K562 (cell line): ENCODE results near the gene TCHH. TPM values are rescaled to one million over a fixed set of nuclear protein-coding genes. Genes with fewer than 3 reads are reported as not detected.

ENCODE experiments used
- ATAC-seq: fragments of 200-7000 bp; cut with Tn5 transposase; 3 replicates; pipeline ENCODE4 v1.9.1; 2020; ENCODE audit warnings: moderate library complexity
- BruUV-seq: library from RNA; stranded (reverse); fragments of 400-500 nt; replicated peaks from 2 replicates; lab custom pipeline; 2021; lab: Mats Ljungman, UMichigan
- CTCF ChIA-PET: fragments of 300-600 bp; formaldehyde crosslinking; extraction: SDS; loops from one replicate; lab custom pipeline; 2021; ENCODE audit warnings: low intra/inter-chr PET ratio; lab: Yijun Ruan, JAX
- POLR2A ChIA-PET: fragments of 300-600, 350-650 bp; sonication (Branson Sonifier 250); formaldehyde crosslinking; extraction: SDS; loops from one replicate; lab custom pipeline; 2021; ENCODE audit warnings: antibody characterized with exemption, inconsistent platforms; lab: Yijun Ruan, JAX
- DNase-seq, 4 experiments: peaks; one replicate each; pipeline versions ENCODE4 v3.0.0 to v3.0.0-alpha.2; 2011 to 2018; ENCODE audit warnings: low spot score in 3 of 4, mixed read lengths in 3 of 4; ENCODE audit errors: extremely low read depth in 1 of 4
- FAIRE-seq: peaks from 2 replicates; lab custom pipeline; 2011; peaks lifted over from hg19 to GRCh38; lab: Jason Lieb, UNC
- H2AFZ ChIP-seq: 2 replicates; pipeline ENCODE4 v1.6.0; 2011; ENCODE audit warnings: low read depth, low read length, control low read depth, inconsistent platforms
- H3K27ac ChIP-seq: fragments of 200-600 bp; 3 replicates; pipeline ENCODE4 v1.8.0; 2011; ENCODE audit warnings: low read depth, mild to moderate bottlenecking, control low read depth, inconsistent platforms, low read length, moderate library complexity, mixed read lengths; ENCODE audit errors: extremely low read depth
- H3K27me3 ChIP-seq, 2 experiments: fragments of 300-600 bp in 1 of 2; 2 replicates in 1 of 2; 3 replicates in 1 of 2; pipeline versions ENCODE4 v1.6.0 to v1.8.0; 2011; ENCODE audit warnings: inconsistent platforms in 2 of 2, low read length in 2 of 2, mild to moderate bottlenecking in 1 of 2, mixed read lengths in 1 of 2, moderate library complexity in 1 of 2; ENCODE audit not compliant: control insufficient read depth in 2 of 2, insufficient read depth in 2 of 2
- H3K36me3 ChIP-seq: fragments of 300-600 bp; 3 replicates; pipeline ENCODE4 v1.8.0; 2011; ENCODE audit warnings: mild to moderate bottlenecking, low read length, inconsistent platforms; ENCODE audit not compliant: control insufficient read depth, insufficient read depth
- H3K4me1 ChIP-seq, 2 experiments: fragments of 200-600 bp in 1 of 2; replicated peaks in 1 of 2; 2 replicates in 1 of 2; 3 replicates in 1 of 2; pipeline versions ENCODE4 v1.5.1 to v1.8.0; 2011; ENCODE audit warnings: inconsistent platforms in 2 of 2, low read length in 2 of 2, mild to moderate bottlenecking in 1 of 2, mixed read lengths in 1 of 2, moderate library complexity in 1 of 2; ENCODE audit not compliant: control insufficient read depth in 2 of 2, insufficient read depth in 2 of 2
- H3K4me2 ChIP-seq: 2 replicates; pipeline ENCODE4 v1.6.1; 2011; ENCODE audit warnings: low read length, control low read depth, inconsistent platforms, mixed read lengths; ENCODE audit not compliant: insufficient read depth
- H3K4me3 ChIP-seq: fragments of 200-600 bp; sonication (generic), shearing (Covaris generic); 2 replicates; pipeline ENCODE4 v1.5.1; 2016; ENCODE audit warnings: control low read depth, inconsistent platforms
- H3K79me2 ChIP-seq: fragments of 200-600 bp; 3 replicates; pipeline ENCODE4 v1.8.0; 2011; ENCODE audit warnings: low read length, inconsistent platforms; ENCODE audit not compliant: control insufficient read depth, insufficient read depth
- H3K9ac ChIP-seq, 2 experiments: 2 replicates each; pipeline versions ENCODE4 v1.6.0 to v1.6.1; 2011; ENCODE audit warnings: low read depth in 2 of 2, low read length in 2 of 2, control low read depth in 1 of 2, inconsistent platforms in 1 of 2, mild to moderate bottlenecking in 1 of 2, mixed read lengths in 1 of 2; ENCODE audit not compliant: insufficient read depth in 1 of 2
- H3K9me1 ChIP-seq: one replicate; pipeline ENCODE4 v1.6.0; 2011; ENCODE audit warnings: inconsistent platforms, mild to moderate bottlenecking, low read length, moderate library complexity; ENCODE audit not compliant: control insufficient read depth, insufficient read depth
- H3K9me3 ChIP-seq: replicated peaks from 2 replicates; pipeline ENCODE4 v1.5.1; 2011; ENCODE audit warnings: low read depth, low read length, inconsistent platforms; ENCODE audit not compliant: control insufficient read depth, insufficient read depth
- H4K20me1 ChIP-seq: replicated peaks from 2 replicates; pipeline ENCODE4 v1.6.1; 2011; ENCODE audit warnings: low read length, inconsistent platforms, mixed read lengths; ENCODE audit not compliant: control insufficient read depth, insufficient read depth
- ETV6 ChIP-seq, 3 experiments: fragments of 150-350 bp in 1 of 3; sonication (generic) in 1 of 3; formaldehyde crosslinking in 1 of 3; IDR thresholded peaks; 2 replicates each; pipeline versions ENCODE4 v1.6.1 to v1.8.0; 2014 to 2022; ENCODE audit warnings: borderline replicate concordance in 2 of 3, low read depth in 2 of 3, antibody characterized with exemption in 1 of 3, low read length in 1 of 3, mild to moderate bottlenecking in 1 of 3, missing genetic modification reagents in 1 of 3
- GTF2F1 ChIP-seq: IDR thresholded peaks from 2 replicates; pipeline ENCODE4 v1.6.1; 2011; ENCODE audit warnings: low read depth, low read length, improper control_type of control experiment
- MAZ ChIP-seq, 2 experiments: fragments of 450-650 bp in 1 of 2; sonication (generic) in 1 of 2; formaldehyde crosslinking; IDR thresholded peaks in 1 of 2; conservative IDR thresholded peaks in 1 of 2; 2 replicates each; pipeline versions ENCODE4 v1.4.0 to v1.5.0; 2020; ENCODE audit warnings: mild to moderate bottlenecking in 1 of 2, missing genetic modification reagents in 1 of 2
- MCM3 ChIP-seq: fragments of 450-650 bp; IDR thresholded peaks from 2 replicates; pipeline ENCODE4 v1.6.1; 2016
- MEF2A ChIP-seq: IDR thresholded peaks from 2 replicates; pipeline ENCODE4 v1.6.1; 2011; ENCODE audit warnings: low read depth, mild to moderate bottlenecking, low read length, moderate library complexity; ENCODE audit not compliant: control insufficient read depth
- NKRF ChIP-seq: fragments of 450-650 bp; IDR thresholded peaks from 2 replicates; pipeline ENCODE4 v1.6.1; 2016; ENCODE audit warnings: borderline replicate concordance
- PML ChIP-seq: IDR thresholded peaks from 2 replicates; pipeline ENCODE4 v1.6.1; 2012; ENCODE audit warnings: low read length, inconsistent platforms
- SMARCA4 ChIP-seq: fragments of 450-650 bp; IDR thresholded peaks from 2 replicates; pipeline ENCODE4 v1.6.1; 2016
- THRA ChIP-seq: fragments of 450-650 bp; IDR thresholded peaks from 2 replicates; pipeline ENCODE4 v1.6.1; 2017; ENCODE audit warnings: mild to moderate bottlenecking, moderate library complexity
- ZBTB5 ChIP-seq: fragments of 450-650 bp; IDR thresholded peaks from 2 replicates; pipeline ENCODE4 v1.6.1; 2017; ENCODE audit warnings: antibody characterized with exemption
- ZNF212 ChIP-seq: fragments of 450-650 bp; formaldehyde crosslinking; IDR thresholded peaks from 2 replicates; pipeline ENCODE4 v1.4.0; 2020; ENCODE audit warnings: mild to moderate bottlenecking
- ZNF3 ChIP-seq: fragments of 250-450 bp; sonication (Bioruptor Pico); IDR thresholded peaks from 2 replicates; pipeline ENCODE4 v1.5.0; 2021; ENCODE audit warnings: mild to moderate bottlenecking, moderate library complexity
- WGBS: fragments of 100-300 bp; shearing (Covaris generic); methylation state at CpG from one replicate; pipeline ENCODE4 v1.1.6; 2016; ENCODE audit warnings: low coverage, mixed read lengths; ENCODE audit not compliant: insufficient coverage; ENCODE audit errors: missing lambda C conversion rate; 5-methylcytosine and 5-hydroxymethylcytosine counted together
- in situ Hi-C: fragments of 300-500 bp; cut with MboI; formaldehyde crosslinking; loops from 4 replicates; pipeline ENCODE4 v1.15.0; 2018; ENCODE audit warnings: inconsistent platforms, mixed read lengths
- intact Hi-C: fragments of 100-400 bp; cut with micrococcal nuclease; formaldehyde crosslinking; loops from 2 replicates; pipeline ENCODE4 v1.14.2; 2022
- polyA plus RNA-seq, 8 experiments: library from polyadenylated mRNA; depleted of rRNA in 4 of 8; stranded (reverse) in 5 of 8; unstranded in 3 of 8; fragments of >200 nt; fragmentation: Nextera tagmentation in 2 of 8; fragmentation: Illumina TruSeq in 1 of 8; extraction: Ambion mirVana in 2 of 8; extraction: Trizol in 1 of 8; gene quantifications; 2 replicates each; pipeline versions ENCODE4 v1.2.1 to v1.2.3, GENCODE V29; 2011 to 2014; ENCODE audit warnings: inconsistent platforms in 1 of 8, missing spikeins in 1 of 8
- total RNA-seq, 7 experiments: library from RNA; depleted of rRNA in 6 of 7; stranded (reverse); fragments of >200 nt in 6 of 7; fragmentation: Illumina TruSeq in 2 of 7; extraction: Trizol in 2 of 7; gene quantifications; 2 replicates each; pipeline versions ENCODE4 v1.2.1 to v1.2.3, GENCODE V29; 2011 to 2021; ENCODE audit warnings: low replicate concordance in 1 of 7

TCHH gene
- total and polyA plus RNA-seq, 9 of the 15 experiments (the other 6 are each of a cell fraction or from before 2014, with no cell fraction given), result not detected

- TF ChIP-seq THRA (no peak), ETV6 (IDR thresholded peaks at IDR 0.05; ENCODE audit: borderline replicate concordance in 1 of 2, low read depth in 2 of 2, low read length in 1 of 2) (no peak), ETV6 (CRISPR knock-in tag; IDR thresholded peaks at IDR 0.05; ENCODE audit: borderline replicate concordance) (no peak), ZNF3 (CRISPR knock-in tag) (no peak), SMARCA4 (no peak), NKRF (no peak), ZNF212 (CRISPR knock-in tag) (no peak), GTF2F1 (no peak), ZBTB5 (no peak), MAZ (CRISPR knock-in tag; conservative IDR thresholded peaks at IDR 0.05 in 1 of 2, IDR thresholded peaks at IDR 0.05 in 1 of 2) (no peak), PML (no peak), MEF2A (no peak), MCM3 (no peak)
- no TSS peak for BruUV-seq
- in situ Hi-C loops, result no loop called here
- 0% methylated on average over 4 of the region's 4 CpGs for WGBS
- ATAC-seq (no peak), FAIRE-seq (no peak), DNase-seq (no peak)
- Histone ChIP-seq H3K36me3 (no peaks in the 10 kb centered on the region), H3K9ac (no peak overlapping the region), H3K27me3 (no peaks in the 10 kb centered on the region), H3K9me3 (no peaks in the 10 kb centered on the region), H4K20me1 (no peaks in the 10 kb centered on the region), H3K4me1 (no peaks in the 10 kb centered on the region), H3K4me3 (no peak overlapping the region), H3K27ac (no peak overlapping the region), H2AFZ (no peak overlapping the region), H3K4me2 (no peak overlapping the region), H3K79me2 (no peaks in the 10 kb centered on the region), H3K9me1 (no peaks in the 10 kb centered on the region)
- CTCF ChIA-PET, result no interaction called here
- POLR2A ChIA-PET, result interaction anchor here (0.7 kb wide), 1 partner anchor 16 kb away, joined by 3 read pairs; no protein-coding TSS in a partner anchor
- intact Hi-C loops, result no loop called here
These were observed 30.5 kb upstream of the TCHH start for GRCh38 chr1:152145769-152146168.
